Mucosa of gallbladder (tissue), 1 donor: ENCODE measurements around the gene CELSR3. TPM values are rescaled to one million over a fixed set of nuclear protein-coding genes. Genes with fewer than 3 reads are reported as not detected.

Experiments
- DNase-seq: peaks from one replicate; pipeline ENCODE4 v3.0.0-alpha.2; 2020; ENCODE audit warnings: low spot score
- total RNA-seq: library from RNA; stranded (reverse); gene quantifications from one replicate; pipeline ENCODE4 v1.2.1, GENCODE V29; 2021
- donor health status: DM: no; HTN: no; CAD: no.

The CELSR3 gene
- total RNA-seq, 1 donor from 2014 or later, result 0.75 TPM

DNA sequence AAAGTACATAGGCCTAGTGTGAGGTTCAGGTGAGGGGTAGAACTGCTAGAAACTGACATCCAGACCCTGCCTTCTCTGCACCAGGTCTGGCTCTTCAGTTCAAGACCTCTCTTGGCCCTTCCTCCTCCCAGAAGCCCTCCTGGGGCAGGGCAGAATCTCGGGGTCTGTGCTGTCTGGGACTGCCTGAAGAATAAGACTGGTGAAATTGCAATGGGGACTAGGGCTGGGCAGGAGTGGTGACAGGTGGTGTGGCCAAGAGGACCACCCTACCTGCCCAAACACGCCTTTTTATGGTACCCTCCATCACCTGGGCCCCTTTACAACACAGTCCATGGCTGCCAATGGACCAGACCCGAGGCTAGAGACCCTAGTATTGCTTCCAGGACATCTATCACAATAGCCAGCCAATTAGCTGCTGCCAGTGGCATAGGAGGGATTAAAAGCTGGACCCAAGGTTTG is 24.6 kb upstream of the CELSR3 start:
- no peak for DNase-seq

GRCh38 chr3:48686538-48687219 is 24.0 kb upstream of the CELSR3 start:
- DNase-seq, result no peak

DNA sequence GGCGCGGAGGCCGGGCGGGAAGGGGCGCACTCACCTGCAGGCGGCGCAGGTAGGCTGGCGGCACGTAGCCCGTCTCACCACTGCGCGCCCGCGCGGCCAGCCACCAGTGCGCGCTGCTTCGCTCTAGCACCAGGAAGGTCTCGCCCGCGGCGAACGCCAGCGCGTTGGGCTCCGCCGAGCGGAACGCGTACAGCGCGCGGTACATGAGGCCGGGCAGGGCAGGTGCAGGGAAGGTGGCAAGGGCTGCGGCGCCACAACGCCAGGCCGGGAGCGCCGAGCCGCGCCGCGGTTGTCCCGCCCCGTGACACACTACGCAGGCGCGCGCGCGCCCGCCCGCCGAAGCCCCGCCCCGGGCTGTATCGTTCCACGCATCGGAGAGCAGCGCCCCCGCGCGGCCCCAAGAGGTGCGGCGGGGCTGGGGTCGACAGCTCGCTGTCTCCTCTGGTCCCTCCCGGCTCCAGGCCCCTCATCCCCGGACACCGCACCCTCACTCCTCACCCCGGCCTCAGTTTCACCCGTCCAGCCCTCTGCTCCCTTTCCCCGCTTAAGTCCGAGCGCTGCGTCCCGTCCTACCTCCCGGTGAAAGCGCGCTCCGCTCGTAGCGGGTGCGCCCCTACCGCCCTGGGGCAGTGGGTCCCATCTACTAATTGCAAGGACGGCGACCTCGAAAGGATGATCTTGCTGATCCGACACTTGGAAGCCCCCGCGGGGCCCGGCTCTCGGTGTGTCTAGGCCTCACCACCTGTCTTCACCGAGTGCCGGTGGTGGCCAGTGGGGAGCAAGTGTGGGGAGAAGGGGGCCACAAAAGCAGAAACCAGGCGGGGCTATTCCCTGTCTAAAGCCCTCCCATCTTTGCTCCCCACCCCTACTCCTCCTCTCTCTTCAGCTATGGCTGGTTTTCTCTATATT is 23.2 kb upstream of the CELSR3 start, which contains the start of gene NCKIPSD:
TSS of gene NCKIPSD (minus strand) at position 313 of the 909 bp plus-strand sequence. CDS start at position 205, 108 bp downstream.
- DNase-seq, result peak; percentile 91

GRCh38 chr3:48685293-48685602 is 22.6 kb upstream of the CELSR3 start:
- no peak for DNase-seq

DNA sequence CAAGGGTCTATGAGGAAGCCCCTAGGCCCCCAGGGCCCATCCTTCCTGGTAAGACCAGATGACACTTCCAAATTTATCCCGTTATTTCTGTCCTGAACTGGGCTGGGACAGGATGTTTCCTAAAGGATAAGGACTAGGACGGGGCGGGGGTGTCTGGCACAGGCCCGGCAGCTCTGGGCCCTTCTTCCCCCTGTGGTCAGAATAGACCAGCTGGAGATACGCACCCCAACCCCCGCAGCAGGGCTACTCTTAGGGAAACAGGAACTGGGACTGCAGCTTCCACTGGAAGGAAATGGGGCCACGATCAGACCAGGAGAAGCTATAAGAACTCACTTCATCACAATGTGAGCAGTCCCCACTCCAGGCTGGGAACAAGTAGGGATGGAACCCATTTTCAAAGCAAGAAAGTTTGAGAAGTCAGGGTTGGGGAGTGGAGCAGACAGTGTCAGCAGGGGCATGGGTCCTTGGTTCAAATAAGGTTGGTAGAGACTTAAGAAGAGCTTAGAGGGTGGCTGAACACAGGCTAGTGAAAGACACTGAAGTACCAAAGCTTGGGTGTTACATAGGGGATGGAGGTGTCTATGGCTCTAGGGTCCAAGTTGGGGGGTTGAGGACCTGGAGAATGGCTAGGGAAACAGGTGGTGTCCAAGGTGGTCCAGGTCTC is 21.9 kb upstream of the CELSR3 start:
- peak; percentile 31 for DNase-seq

- no peak for DNase-seq
Measured at GRCh38 chr3:48684054-48684349, 21.3 kb upstream of the CELSR3 start.

- DNase-seq, result no peak
Measured at GRCh38 chr3:48682786-48683185, 20.1 kb upstream of the CELSR3 start.

DNA sequence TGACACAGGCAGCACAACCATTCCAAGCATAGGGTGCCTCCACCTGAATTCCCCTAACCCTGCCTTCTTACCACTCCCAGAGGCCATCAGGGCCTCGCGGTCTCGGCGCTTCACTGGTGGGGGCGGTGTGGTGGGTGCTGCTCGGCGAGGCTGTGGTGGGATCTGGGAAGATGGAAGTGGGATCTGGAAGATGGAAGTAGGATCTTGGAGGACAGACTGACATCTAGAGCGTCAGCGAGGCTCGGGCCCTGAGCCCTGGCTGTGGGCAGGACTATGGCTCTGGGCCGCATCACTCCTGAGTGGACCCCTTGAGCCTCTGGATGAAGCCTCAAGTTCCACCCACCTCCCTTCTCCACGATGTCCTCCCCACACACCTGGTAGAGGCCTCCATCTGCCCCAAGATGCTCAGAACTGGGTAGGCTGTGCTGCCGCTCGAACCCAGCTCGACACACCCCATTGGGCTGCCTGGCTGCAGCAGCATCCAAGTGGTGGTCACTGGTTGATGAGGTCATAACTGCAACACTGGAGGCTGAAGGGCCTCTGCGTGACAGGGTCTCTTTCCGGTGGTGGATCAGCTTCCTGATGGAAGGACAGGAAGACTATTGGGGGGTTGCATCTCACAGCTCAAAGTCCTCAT is 19.4 kb upstream of the CELSR3 start:
- DNase-seq, result no peak

DNA sequence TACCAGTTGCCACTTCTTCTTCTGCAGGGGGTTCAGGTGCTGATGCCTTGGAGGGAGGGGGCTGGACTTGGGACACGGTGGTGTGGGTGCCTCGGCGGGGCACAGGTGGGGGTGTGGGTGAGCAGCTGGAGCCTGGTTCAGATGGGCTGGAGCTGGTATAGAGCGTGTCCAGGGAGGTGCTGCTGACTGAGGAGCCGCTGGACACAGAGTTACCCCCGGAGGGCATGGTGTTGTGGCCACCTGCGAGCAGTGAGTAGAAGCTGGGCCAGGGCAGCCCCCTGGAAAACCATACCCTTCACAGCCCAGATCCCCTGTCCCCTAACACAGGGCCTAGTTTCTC is 18.8 kb upstream of the CELSR3 start:
- no peak for DNase-seq

- no peak for DNase-seq
Measured at GRCh38 chr3:48680811-48681540, 18.3 kb upstream of the CELSR3 start.

GRCh38 chr3:48679411-48680391 is 17.0 kb upstream of the CELSR3 start:
- DNase-seq, result no peak

DNA sequence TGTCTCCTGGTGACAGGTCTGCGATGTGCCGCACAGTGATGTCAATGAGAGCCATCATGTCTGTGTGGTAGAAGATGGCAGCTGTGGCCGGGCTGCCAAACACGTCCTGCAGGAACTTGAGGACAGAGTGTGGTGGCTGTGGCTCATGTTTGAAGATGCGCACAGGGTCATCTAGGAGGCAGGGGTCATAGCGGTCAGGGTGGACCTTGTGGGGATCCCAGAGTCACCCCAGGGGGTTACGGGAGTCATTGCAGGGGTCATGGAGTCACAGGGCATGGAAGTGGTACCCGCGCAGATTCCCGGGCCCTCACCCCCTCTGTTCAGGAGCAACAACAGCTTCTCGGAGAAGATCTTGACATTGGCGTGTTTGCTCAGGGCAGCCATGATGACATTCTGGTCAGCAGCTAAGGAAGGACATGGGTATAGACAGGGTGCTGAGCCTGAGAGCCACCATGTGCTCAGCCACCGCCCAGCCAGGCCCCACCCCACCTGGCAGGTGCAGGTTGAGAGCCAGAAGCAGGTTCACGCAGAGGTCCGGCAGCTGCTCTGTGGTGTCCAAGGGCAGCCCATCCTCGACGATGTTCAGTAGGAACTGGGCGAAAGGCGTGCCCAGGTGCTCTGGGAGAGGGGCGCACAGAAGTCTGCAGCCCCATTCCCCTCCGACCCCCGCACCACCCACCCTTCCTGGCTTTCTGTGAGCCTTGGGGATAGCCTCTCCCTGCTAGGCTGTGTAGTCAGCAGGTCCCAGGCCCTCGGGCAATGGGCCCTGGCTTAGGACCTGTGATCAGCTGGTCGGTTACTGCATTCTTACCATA is 16.1 kb upstream of the CELSR3 start:
- no peak for DNase-seq

DNA sequence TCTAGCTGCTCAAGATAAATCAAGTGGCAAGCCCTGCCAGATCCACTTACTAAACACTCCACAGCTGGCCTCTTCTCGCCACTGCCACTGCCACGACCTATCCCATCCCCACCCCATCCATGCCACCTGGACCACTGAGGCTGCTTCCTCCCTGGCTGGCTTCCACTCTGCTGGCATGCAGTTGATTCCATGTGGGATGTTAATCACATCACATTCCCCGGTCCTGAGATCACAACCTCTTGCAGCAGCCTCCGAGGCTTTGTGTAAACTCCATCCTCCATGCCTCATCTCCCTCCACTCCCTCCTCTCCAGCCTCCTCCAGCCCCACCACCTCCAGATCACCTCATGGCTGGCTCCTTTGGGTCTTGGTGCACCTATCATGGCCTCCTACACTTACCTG is 15.4 kb upstream of the CELSR3 start:
- DNase-seq, result no peak

DNA sequence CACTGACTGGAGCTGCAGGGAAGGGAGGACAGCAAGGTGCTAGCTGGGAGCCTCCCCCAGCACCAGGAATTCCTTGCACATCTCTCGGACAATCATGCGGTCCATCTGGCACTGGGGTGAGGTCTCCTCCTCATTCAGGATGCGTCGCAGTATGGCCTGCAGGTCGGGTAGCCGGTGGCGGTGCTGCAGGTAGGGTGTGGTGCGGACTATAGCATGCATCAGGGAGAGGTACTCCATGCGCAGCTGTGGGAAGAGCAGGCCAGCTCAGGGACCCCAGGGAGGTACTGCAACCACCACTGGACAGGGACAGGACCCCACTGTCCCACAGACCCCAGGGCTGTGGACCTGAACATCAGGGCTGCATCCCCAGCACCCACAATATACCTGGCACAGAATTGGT is 11.8 kb upstream of the CELSR3 start:
- DNase-seq, result no peak

- DNase-seq, result no peak
Measured at GRCh38 chr3:48672522-48672921, 9.8 kb upstream of the CELSR3 start.

DNA sequence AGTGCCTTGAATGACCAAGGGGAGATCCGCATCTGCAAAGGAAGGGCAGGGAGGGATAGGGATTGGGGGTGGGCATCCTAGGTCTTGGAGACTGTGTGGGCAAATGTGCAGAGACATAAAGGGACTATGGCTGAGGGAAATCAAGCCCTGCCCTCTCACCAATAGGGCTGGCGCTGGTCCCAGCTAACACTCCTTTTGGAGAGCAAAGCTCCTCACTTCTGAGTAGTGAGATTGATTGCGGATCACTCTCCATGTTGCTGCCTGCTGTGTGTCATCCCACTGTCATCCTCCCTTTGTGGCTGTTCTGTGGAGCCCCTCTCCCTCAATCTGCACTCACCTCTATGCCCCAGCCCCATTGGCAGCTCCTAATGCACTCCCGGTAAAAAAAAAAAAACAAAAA is 2.2 kb upstream of the CELSR3 start:
- no peak for DNase-seq

DNA sequence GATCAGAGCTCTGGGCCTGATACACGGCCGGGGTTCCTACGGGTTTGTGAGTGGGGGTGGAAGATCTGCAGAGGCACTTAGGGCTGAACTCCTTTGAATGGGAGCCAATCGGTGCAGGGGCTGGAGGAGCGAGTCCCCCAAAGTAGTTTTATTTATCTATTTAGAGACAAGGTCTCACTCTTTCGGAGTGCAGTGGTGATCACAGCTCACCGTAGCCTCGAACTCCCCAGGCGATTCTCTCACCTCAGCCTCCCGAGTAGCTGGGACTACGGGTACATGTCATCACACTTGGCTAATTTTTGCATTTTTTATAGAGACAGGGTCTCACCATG is 1.6 kb upstream of the CELSR3 start:
- no peak for DNase-seq

DNA sequence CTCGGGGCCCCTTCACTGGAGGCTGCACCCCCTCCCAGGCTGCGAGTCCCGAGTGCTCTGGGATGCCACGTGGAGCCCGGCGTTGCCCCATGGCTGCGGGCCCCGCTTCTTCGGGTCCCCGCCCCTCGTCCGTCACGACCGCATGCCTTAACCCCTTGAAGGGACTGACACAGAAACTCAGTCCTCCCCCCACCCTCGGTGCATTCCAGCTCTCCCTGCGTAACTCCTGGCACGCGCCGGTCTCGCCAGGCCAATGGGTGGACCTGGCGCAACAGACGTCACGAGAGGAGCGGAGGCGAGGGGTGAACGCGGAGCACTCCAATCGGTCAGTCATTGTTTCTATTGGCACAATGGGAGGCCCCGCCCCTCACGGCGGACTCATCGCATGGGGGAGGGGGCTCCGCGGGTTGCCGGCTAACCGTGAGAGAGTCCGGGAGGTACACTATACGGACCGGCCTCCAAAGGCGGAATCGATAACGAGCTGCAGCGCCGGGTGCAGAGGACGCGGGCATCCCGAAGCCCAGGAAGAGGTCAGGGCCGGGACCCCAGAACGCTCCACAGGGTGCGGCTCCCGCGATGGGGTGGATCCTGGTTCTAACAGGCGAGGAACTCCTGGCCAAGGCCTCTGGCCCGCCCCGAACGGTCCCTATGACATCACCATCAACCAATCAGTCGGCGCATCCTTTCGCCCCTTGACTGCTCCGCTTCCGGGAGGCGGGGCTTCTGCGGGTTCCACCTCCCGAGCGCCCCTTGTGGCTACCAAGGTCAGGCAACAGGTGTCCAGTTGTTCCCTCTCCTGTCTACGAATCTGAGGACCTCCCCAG is 1.0 kb upstream of the CELSR3 start:
- DNase-seq, result peak; percentile 91
